ENCODE data around the gene DENND4C.

DNA sequence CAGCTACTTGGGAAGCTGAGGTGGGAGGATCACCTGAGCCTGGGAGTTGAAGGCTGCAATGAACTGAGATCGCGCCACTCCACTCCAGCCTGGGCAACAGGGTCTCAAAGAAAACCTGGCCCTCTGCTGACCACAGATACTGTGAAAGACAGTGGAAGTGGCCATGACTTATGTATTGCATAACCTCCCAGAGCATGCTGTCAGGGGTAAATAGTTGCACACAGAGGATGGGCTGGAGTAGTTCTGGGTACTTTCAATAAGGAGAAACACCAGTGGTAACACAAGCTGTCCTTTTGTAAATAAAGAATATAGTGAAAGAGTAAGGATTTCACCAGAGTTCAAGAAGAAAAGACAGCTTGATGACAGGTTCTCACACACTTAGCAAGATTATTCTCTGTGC is 180.1 kb downstream of the DENND4C start:
- TF ChIP-seq, protein P1, sequence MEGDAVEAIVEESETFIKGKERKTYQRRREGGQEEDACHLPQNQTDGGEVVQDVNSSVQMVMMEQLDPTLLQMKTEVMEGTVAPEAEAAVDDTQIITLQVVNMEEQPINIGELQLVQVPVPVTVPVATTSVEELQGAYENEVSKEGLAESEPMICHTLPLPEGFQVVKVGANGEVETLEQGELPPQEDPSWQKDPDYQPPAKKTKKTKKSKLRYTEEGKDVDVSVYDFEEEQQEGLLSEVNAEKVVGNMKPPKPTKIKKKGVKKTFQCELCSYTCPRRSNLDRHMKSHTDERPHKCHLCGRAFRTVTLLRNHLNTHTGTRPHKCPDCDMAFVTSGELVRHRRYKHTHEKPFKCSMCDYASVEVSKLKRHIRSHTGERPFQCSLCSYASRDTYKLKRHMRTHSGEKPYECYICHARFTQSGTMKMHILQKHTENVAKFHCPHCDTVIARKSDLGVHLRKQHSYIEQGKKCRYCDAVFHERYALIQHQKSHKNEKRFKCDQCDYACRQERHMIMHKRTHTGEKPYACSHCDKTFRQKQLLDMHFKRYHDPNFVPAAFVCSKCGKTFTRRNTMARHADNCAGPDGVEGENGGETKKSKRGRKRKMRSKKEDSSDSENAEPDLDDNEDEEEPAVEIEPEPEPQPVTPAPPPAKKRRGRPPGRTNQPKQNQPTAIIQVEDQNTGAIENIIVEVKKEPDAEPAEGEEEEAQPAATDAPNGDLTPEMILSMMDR (IDR thresholded peaks at IDR 0.05): no peak
- TF ChIP-seq POLR2AphosphoS5 (IDR thresholded peaks at IDR 0.05; ENCODE audit: insufficient read depth in 1 of 2, low read depth in 1 of 2): no peak

Measured in vagina (tissue), 2 donors.